Testis (tissue), 3 donors: ENCODE measurements around the gene COL4A1. TPM values are rescaled to one million over a fixed set of nuclear protein-coding genes. Genes with fewer than 3 reads are reported as not detected.
A peak's percentile ranks its signal among the peaks of the same experiment; 100 is the strongest.

ENCODE experiments used
- DNase-seq: peaks from one replicate; pipeline ENCODE4 v3.0.0-alpha.2; 2019
- H3K27ac ChIP-seq, 2 donors: fragments of 200-600 bp; sonication (generic); one replicate each; pipeline ENCODE4 v1.5.1; 2019
- H3K27me3 ChIP-seq: fragments of 200-600 bp; sonication (generic); one replicate; pipeline ENCODE4 v1.5.1; 2019
- H3K36me3 ChIP-seq: fragments of 200-600 bp; sonication (generic); one replicate; pipeline ENCODE4 v1.5.1; 2017; ENCODE audit warnings: low read depth; ENCODE audit errors: missing control alignments
- H3K4me1 ChIP-seq: fragments of 200-600 bp; sonication (generic); one replicate; pipeline ENCODE4 v1.5.1; 2019
- H3K4me3 ChIP-seq, 2 donors: fragments of 200-600 bp; sonication (generic); one replicate each; pipeline ENCODE4 v1.5.1; 2017 to 2019
- H3K9me3 ChIP-seq: fragments of 200-600 bp; sonication (generic); one replicate; pipeline ENCODE4 v1.5.1; 2017
- POLR2A ChIP-seq: fragments of 450-650 bp; IDR thresholded peaks from one replicate; pipeline ENCODE4 v1.6.1; 2017; ENCODE audit warnings: antibody characterized with exemption, mild to moderate bottlenecking, moderate library complexity
- WGBS, 2 donors: methylation state at CpG; one replicate each; pipeline ENCODE4 v1.1.5; 2018; 5-methylcytosine and 5-hydroxymethylcytosine counted together
- intact Hi-C: fragments of 100-400 bp; cut with DNase I; formaldehyde crosslinking; loops from one replicate; pipeline ENCODE4 v1.15.1; 2023; ENCODE audit warnings: low total_unique reads
- polyA plus RNA-seq: library from polyadenylated mRNA; stranded (reverse); fragments of 350-450 nt; fragmentation: Illumina TruSeq; extraction: RNeasy Lipid Tissue Mini Kit (QIAGEN cat#74804); gene quantifications from one replicate; pipeline ENCODE4 v1.2.3, GENCODE V29; 2014; ENCODE audit warnings: low read depth, low replicate concordance; ENCODE audit not compliant: insufficient read depth
- total RNA-seq, 2 donors: library from RNA; depleted of rRNA; stranded (reverse); fragments of >200 nt; gene quantifications; one replicate each; pipeline ENCODE4 v1.2.3, GENCODE V29; 2016
- TF ChIP-seq, protein P1 (sequence below), 3 experiments: fragments of 450-650 bp in 2 of 3; fragments of 200-600 bp in 1 of 3; sonication (generic) in 1 of 3; IDR thresholded peaks; one replicate each; pipeline ENCODE4 v1.5.1; 2016 to 2019; ENCODE audit warnings: antibody characterized with exemption in 3 of 3, mild to moderate bottlenecking in 2 of 3, moderate library complexity in 1 of 3

Gene COL4A1
- total and polyA plus RNA-seq, 3 donors from 2014 or later, result 35.5 to 43.0 (median 39.0) TPM

DNA sequence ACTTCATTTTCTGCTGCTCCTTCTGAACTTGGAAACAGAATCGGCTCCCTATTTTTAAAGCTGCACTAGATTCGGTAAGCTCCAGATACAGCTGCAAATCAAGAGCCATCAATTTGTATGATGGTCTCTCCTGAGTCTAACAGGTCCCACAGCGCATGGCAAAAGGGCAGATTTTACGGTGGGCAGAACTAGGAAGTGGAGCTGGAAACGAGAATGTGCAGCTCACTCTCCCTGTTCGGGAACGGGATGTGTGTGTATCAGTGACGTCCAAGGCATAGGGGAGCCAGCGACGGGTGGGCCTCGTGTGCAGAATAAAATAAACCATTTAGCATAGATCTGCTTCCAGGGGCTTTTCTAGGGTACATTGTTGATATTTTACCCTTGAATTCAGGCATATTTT is 74.2 kb downstream of the COL4A1 start:
- Histone ChIP-seq H3K4me1 (peaks cover 25% of the 10 kb centered on the region), H3K27ac (peak overlapping the region in 1 of 2 donors; percentile 41), H3K9me3 (no peaks in the 10 kb centered on the region), H3K27me3 (no peaks in the 10 kb centered on the region), H3K36me3 (no peaks in the 10 kb centered on the region), H3K4me3 (no peak overlapping the region)
- DNase-seq, result no peak
- 35 to 43% methylated on average over 11 of the region's 11 CpGs for WGBS, 2 donors
- no peak for TF ChIP-seq POLR2A
- TF ChIP-seq, protein P1, sequence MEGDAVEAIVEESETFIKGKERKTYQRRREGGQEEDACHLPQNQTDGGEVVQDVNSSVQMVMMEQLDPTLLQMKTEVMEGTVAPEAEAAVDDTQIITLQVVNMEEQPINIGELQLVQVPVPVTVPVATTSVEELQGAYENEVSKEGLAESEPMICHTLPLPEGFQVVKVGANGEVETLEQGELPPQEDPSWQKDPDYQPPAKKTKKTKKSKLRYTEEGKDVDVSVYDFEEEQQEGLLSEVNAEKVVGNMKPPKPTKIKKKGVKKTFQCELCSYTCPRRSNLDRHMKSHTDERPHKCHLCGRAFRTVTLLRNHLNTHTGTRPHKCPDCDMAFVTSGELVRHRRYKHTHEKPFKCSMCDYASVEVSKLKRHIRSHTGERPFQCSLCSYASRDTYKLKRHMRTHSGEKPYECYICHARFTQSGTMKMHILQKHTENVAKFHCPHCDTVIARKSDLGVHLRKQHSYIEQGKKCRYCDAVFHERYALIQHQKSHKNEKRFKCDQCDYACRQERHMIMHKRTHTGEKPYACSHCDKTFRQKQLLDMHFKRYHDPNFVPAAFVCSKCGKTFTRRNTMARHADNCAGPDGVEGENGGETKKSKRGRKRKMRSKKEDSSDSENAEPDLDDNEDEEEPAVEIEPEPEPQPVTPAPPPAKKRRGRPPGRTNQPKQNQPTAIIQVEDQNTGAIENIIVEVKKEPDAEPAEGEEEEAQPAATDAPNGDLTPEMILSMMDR (IDR thresholded peaks at IDR 0.05), result no peak
- intact Hi-C loops, result no loop called here

GRCh38 chr13:110232142-110232541 is 74.8 kb downstream of the COL4A1 start:
- Histone ChIP-seq H3K4me1 (peaks cover 21% of the 10 kb centered on the region), H3K27me3 (no peaks in the 10 kb centered on the region), H3K36me3 (no peaks in the 10 kb centered on the region), H3K9me3 (no peaks in the 10 kb centered on the region), H3K4me3 (no peak overlapping the region), H3K27ac (no peak overlapping the region)
- DNase-seq, result no peak
- TF ChIP-seq, protein P1 (IDR thresholded peaks at IDR 0.05), result no peak
- TF ChIP-seq POLR2A, result no peak
- WGBS, 2 donors, result 70 to 72% methylated on average over 5 of the region's 5 CpGs
- intact Hi-C loops, result no loop called here

- TF ChIP-seq, protein P1 (IDR thresholded peaks at IDR 0.05), result no peak
- TF ChIP-seq POLR2A, result no peak
- no peak for DNase-seq
- 90% methylated on average over 16 of the region's 16 CpGs for WGBS, 2 donors
- intact Hi-C loops, result no loop called here
- H3K36me3 ChIP-seq, result no peaks in the 10 kb centered on the region
- no peak overlapping the region for H3K4me3 ChIP-seq
- peaks cover 14% of the 10 kb centered on the region for H3K4me1 ChIP-seq
- H3K27me3 ChIP-seq, result no peaks in the 10 kb centered on the region
- H3K27ac ChIP-seq, result no peak overlapping the region
- no peaks in the 10 kb centered on the region for H3K9me3 ChIP-seq
Measured at GRCh38 chr13:110231348-110232047, 75.5 kb downstream of the COL4A1 start.

DNA sequence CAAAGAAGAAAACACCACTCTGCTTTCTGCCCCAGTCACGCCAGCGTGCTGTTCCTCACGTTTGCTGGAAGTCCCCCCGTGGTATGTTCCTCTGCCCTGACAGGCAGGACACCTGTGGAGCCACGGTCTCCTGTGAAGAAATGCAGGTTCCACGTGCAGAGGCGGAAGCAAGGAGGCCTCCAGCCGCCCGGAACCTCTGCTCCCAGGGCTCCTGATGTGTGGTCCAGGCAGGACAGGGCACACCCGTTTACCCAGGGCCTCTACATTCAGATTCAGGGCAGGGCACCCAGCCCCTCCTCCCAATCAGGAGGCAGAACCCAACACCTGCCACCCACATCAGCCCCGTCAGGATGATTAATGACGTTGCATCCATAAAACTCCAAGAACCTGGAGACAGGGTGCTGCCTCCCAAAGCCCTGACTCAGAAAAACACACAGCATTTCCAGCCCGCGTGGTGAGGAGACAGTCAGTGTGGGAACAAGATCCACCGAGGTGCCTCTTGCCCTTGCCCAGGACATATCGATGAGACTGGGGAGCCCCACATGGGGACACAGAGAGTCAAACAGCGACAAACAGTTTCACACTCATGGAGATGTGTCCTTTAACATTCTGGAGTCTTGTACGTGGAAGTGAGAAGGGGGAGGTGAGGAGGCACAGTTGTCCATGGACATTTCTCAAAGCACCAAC is 76.2 kb downstream of the COL4A1 start:
- peaks cover 14% of the 10 kb centered on the region for H3K4me1 ChIP-seq
- TF ChIP-seq POLR2A, result no peak
- TF ChIP-seq, protein P1 (IDR thresholded peaks at IDR 0.05), result no peak
- H3K27me3 ChIP-seq, result no peaks in the 10 kb centered on the region
- DNase-seq, result no peak
- no peaks in the 10 kb centered on the region for H3K36me3 ChIP-seq
- H3K4me3 ChIP-seq, result no peak overlapping the region
- H3K27ac ChIP-seq, result no peak overlapping the region
- 84 to 85% methylated on average over 14 to 18 of the region's 18 CpGs for WGBS, 2 donors
- intact Hi-C loops, result no loop called here
- H3K9me3 ChIP-seq, result no peaks in the 10 kb centered on the region
